Neuronal stem cell (in vitro differentiated cells): ENCODE data around the gene PITHD1.

Experiments
- DNase-seq: peaks from one replicate; pipeline ENCODE4 v3.0.0-alpha.2; 2013; ENCODE audit warnings: low spot score
- H2AFZ ChIP-seq: one replicate; pipeline ENCODE4 v1.6.1; 2013; ENCODE audit warnings: mild to moderate bottlenecking, low read length, inconsistent platforms
- H2AK5ac ChIP-seq: 2 replicates; pipeline ENCODE4 v1.6.1; 2013; ENCODE audit warnings: low read depth, mild to moderate bottlenecking, inconsistent platforms, low read length, moderate library complexity, mixed read lengths
- H2BK120ac ChIP-seq: 2 replicates; pipeline ENCODE4 v1.6.1; 2013; ENCODE audit warnings: low read depth, mild to moderate bottlenecking, inconsistent platforms, low read length, moderate library complexity, mixed read lengths
- H2BK12ac ChIP-seq: one replicate; pipeline ENCODE4 v1.6.1; 2013; ENCODE audit warnings: low read length, inconsistent platforms
- H2BK15ac ChIP-seq: 2 replicates; pipeline ENCODE4 v1.6.1; 2013; ENCODE audit warnings: mild to moderate bottlenecking, low read length, inconsistent platforms, mixed read lengths
- H2BK5ac ChIP-seq: one replicate; pipeline ENCODE4 v1.6.1; 2013; ENCODE audit warnings: inconsistent platforms, mild to moderate bottlenecking, low read length, moderate library complexity
- H3K14ac ChIP-seq: one replicate; pipeline ENCODE4 v1.6.1; 2013; ENCODE audit warnings: low read length, inconsistent platforms
- H3K18ac ChIP-seq: 2 replicates; pipeline ENCODE4 v1.6.1; 2013; ENCODE audit warnings: low read length, inconsistent platforms
- H3K23ac ChIP-seq: 2 replicates; pipeline ENCODE4 v1.6.1; 2013; ENCODE audit warnings: low read depth, mild to moderate bottlenecking, mixed read lengths, low read length, inconsistent platforms; ENCODE audit not compliant: poor library complexity
- H3K27ac ChIP-seq: replicated peaks from 3 replicates; pipeline ENCODE4 v1.5.1; 2013; ENCODE audit warnings: low read length, inconsistent platforms
- H3K27me3 ChIP-seq, 3 experiments: 2 replicates each; pipeline ENCODE4 v1.6.1; 2013; ENCODE audit warnings: low read length in 3 of 3, mild to moderate bottlenecking in 2 of 3, inconsistent platforms in 1 of 3, low read depth in 1 of 3, mixed read lengths in 1 of 3, moderate library complexity in 1 of 3; ENCODE audit not compliant: control insufficient read depth in 3 of 3, insufficient read depth in 3 of 3
- H3K36me3 ChIP-seq, 2 donors: replicated peaks in 1 of 2; 2 replicates each; pipeline ENCODE4 v1.6.1; 2013; ENCODE audit warnings: low read length in 2 of 2; ENCODE audit not compliant: control insufficient read depth in 2 of 2, insufficient read depth in 2 of 2
- H3K4ac ChIP-seq: 2 replicates; pipeline ENCODE4 v1.6.1; 2013; ENCODE audit warnings: inconsistent platforms, mild to moderate bottlenecking, low read length, moderate library complexity
- H3K4me1 ChIP-seq, 2 donors: 1 replicate in 1 of 2; 2 replicates in 1 of 2; pipeline ENCODE4 v1.6.1; 2013; ENCODE audit warnings: low read length in 2 of 2, low read depth in 1 of 2; ENCODE audit not compliant: control insufficient read depth in 2 of 2, insufficient read depth in 1 of 2
- H3K4me2 ChIP-seq: one replicate; pipeline ENCODE4 v1.6.1; 2013; ENCODE audit warnings: mild to moderate bottlenecking, low read length, inconsistent platforms; ENCODE audit not compliant: insufficient read depth, poor library complexity, severe bottlenecking
- H3K4me3 ChIP-seq, 2 donors: 2 replicates each; pipeline ENCODE4 v1.5.1; 2013; ENCODE audit warnings: low read length in 2 of 2, mild to moderate bottlenecking in 2 of 2, inconsistent platforms in 1 of 2, moderate library complexity in 1 of 2
- H3K79me1 ChIP-seq: one replicate; pipeline ENCODE4 v1.6.1; 2013; ENCODE audit warnings: low read depth, mild to moderate bottlenecking, inconsistent platforms, low read length, moderate library complexity
- H3K9ac ChIP-seq: one replicate; pipeline ENCODE4 v1.6.1; 2013; ENCODE audit warnings: mild to moderate bottlenecking, low read depth, low read length, inconsistent platforms; ENCODE audit not compliant: poor library complexity
- H3K9me3 ChIP-seq, 2 donors: replicated peaks in 1 of 2; 2 replicates each; pipeline versions ENCODE3 to v1.6.1; 2013; ENCODE audit warnings: low read length in 2 of 2, mild to moderate bottlenecking in 2 of 2, inconsistent platforms in 1 of 2, low read depth in 1 of 2, mixed read lengths in 1 of 2, moderate library complexity in 1 of 2; ENCODE audit not compliant: control insufficient read depth in 2 of 2, insufficient read depth in 1 of 2
- H4K8ac ChIP-seq: one replicate; pipeline ENCODE4 v1.6.1; 2013; ENCODE audit warnings: low read depth, mild to moderate bottlenecking, inconsistent platforms, low read length, moderate library complexity
- H4K91ac ChIP-seq: one replicate; pipeline ENCODE4 v1.6.1; 2013; ENCODE audit warnings: low read length, low read depth, mild to moderate bottlenecking, inconsistent platforms; ENCODE audit not compliant: poor library complexity
- WGBS, 2 donors: extraction: QIAGEN DNeasy Blood & Tissue Kit; methylation state at CpG; one replicate each; pipeline ENCODE4 v1.1.7; 2013; ENCODE audit warnings: missing lambda C conversion rate in 2 of 2, mixed read lengths in 1 of 2; ENCODE audit not compliant: insufficient read length in 2 of 2, insufficient replicate concordance in 1 of 2; ENCODE audit errors: extremely low coverage in 2 of 2; 5-methylcytosine and 5-hydroxymethylcytosine counted together

The PITHD1 gene

DNA sequence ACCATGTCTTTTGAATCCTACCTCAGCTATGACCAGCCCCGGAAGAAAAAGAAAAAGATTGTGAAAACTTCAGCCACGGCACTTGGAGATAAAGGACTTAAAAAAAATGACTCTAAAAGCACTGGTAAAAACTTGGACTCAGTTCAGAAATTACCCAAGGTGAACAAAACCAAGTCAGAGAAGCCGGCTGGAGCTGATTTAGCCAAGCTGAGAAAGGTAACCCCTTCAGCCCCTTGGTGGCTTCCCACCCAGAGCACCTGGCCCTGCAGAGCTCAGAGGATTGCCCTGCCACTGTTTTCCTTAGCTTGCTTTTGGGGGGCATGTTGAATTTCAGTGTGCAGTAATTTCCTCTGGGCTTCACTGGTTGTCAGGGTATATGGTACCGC is 26.4 kb upstream of the PITHD1 start:
- Histone ChIP-seq H3K36me3 (peaks cover 41 to 98% of the 10 kb centered on the region in 2 donors), H2BK15ac (no peak overlapping the region), H3K18ac (no peak overlapping the region), H4K8ac (no peak overlapping the region), H3K4me3 (no peak overlapping the region), H3K4me1 (no peaks in the 10 kb centered on the region), H3K4me2 (no peak overlapping the region), H3K4ac (no peak overlapping the region), H2AFZ (no peak overlapping the region), H4K91ac (no peak overlapping the region), H3K27me3 (no peaks in the 10 kb centered on the region), H3K9ac (no peak overlapping the region), H3K79me1 (no peaks in the 10 kb centered on the region), H3K9me3 (no peaks in the 10 kb centered on the region), H2BK120ac (no peak overlapping the region), H2BK12ac (no peak overlapping the region), H3K27ac (no peak overlapping the region), H3K14ac (no peak overlapping the region), H3K23ac (no peak overlapping the region), H2BK5ac (no peak overlapping the region), H2AK5ac (no peak overlapping the region)
- no peak for DNase-seq
- no CpG with 5 or more reads among the region's 4 CpGs for WGBS, 2 donors

DNA sequence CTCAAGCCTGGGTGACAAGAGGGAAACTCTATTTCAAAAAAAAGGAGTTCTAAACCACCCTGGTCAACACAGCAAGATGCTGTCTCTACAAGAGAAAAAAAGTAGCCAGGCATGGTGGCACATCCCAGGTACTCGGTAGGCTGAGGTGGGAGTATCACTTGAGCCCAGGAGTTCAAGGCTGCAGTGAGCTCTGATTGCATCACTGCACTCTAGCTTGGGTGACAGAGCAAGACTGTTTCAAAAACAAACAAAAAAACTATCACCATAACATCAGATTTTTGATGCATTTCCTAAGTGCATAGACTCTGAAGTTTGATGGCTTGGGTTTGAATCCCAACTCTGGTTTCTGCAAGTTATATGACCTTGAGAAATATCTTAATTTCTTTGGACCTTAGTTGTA is 25.3 kb upstream of the PITHD1 start:
- peaks cover 45 to 98% of the 10 kb centered on the region in 2 donors for H3K36me3 ChIP-seq
- H3K14ac ChIP-seq = no peak overlapping the region

DNA sequence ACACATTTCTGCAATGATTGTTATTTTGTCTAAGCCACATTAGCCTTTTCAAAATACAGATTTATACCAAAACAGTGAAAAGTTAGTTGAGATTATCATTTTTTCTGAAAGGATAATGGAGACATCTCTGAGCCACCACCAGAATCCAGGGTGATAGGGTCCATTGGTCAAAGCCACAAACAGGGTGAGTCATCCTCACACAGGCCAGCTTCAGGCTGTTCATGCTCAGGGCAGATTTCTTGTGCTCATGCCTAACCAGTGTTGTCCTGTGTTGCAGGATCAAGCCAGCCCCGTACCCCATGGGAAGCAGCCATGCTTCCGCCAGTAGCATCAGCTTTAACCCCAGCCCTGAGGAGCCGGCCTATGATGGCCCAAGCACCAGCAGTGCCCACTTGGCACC is 21.5 kb upstream of the PITHD1 start:
- Histone ChIP-seq H2AK5ac (no peak overlapping the region), H3K27ac (no peak overlapping the region), H4K8ac (no peak overlapping the region), H3K18ac (no peak overlapping the region), H3K36me3 (peaks cover 51 to 98% of the 10 kb centered on the region in 2 donors), H2BK12ac (no peak overlapping the region), H3K14ac (no peak overlapping the region), H3K79me1 (no peaks in the 10 kb centered on the region), H3K27me3 (no peaks in the 10 kb centered on the region), H3K9me3 (no peaks in the 10 kb centered on the region), H2BK15ac (no peak overlapping the region), H3K9ac (no peak overlapping the region), H2BK120ac (no peak overlapping the region), H2AFZ (no peak overlapping the region), H2BK5ac (no peak overlapping the region), H3K4ac (no peak overlapping the region), H4K91ac (no peak overlapping the region), H3K4me1 (peaks cover 0 to 10% of the 10 kb centered on the region in 2 donors), H3K4me2 (no peak overlapping the region), H3K23ac (no peak overlapping the region), H3K4me3 (peak overlapping the region in 1 of 2 donors; percentile 6)
- no CpG with 5 or more reads among the region's 3 CpGs for WGBS, 2 donors
- no peak for DNase-seq

More for the DNA sequence above, 25.3 kb upstream of the PITHD1 start:
- Histone ChIP-seq H2BK120ac (no peak overlapping the region), H3K23ac (no peak overlapping the region), H3K79me1 (no peaks in the 10 kb centered on the region), H2BK12ac (no peak overlapping the region), H3K4me3 (no peak overlapping the region), H3K4me2 (no peak overlapping the region), H2BK15ac (no peak overlapping the region), H4K91ac (no peak overlapping the region), H2BK5ac (no peak overlapping the region), H3K27ac (no peak overlapping the region), H3K4me1 (no peaks in the 10 kb centered on the region), H3K9ac (no peak overlapping the region), H3K9me3 (no peaks in the 10 kb centered on the region), H2AFZ (no peak overlapping the region), H3K4ac (no peak overlapping the region), H2AK5ac (no peak overlapping the region), H4K8ac (no peak overlapping the region), H3K27me3 (no peaks in the 10 kb centered on the region), H3K18ac (no peak overlapping the region)
- WGBS, 2 donors = no CpG with 5 or more reads among the region's 1 CpG
- DNase-seq = no peak

DNA sequence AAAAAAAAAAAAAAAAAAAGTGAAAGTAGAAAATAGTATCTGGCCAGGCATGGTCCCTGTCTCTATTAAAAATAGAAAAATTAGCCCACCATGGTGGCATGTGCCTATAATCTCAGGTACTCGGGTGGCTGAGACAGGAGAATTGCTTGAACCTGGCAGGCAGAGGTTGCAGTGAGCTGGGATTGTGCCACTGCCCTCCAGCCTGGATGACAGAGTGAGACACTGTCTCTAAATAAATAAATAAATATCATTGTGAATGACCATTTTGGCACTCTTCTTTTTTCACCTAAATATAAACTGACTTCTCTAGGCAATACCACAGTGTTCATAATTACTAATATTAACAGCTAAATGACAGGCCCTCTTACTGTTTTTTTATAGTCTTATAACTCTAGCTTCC is 20.4 kb upstream of the PITHD1 start:
- WGBS, 2 donors = no CpG with 5 or more reads among the region's 1 CpG
- H3K36me3 ChIP-seq = peaks cover 46 to 98% of the 10 kb centered on the region in 2 donors

More for the DNA sequence above, 20.4 kb upstream of the PITHD1 start:
- H3K4me1 ChIP-seq = peaks cover 0 to 10% of the 10 kb centered on the region in 2 donors
- H2BK5ac ChIP-seq = no peak overlapping the region
- H2AFZ ChIP-seq = no peak overlapping the region
- no peak overlapping the region for H4K8ac ChIP-seq
- no peak overlapping the region for H3K14ac ChIP-seq
- H3K79me1 ChIP-seq = no peaks in the 10 kb centered on the region
- no peak overlapping the region for H3K18ac ChIP-seq
- H2BK15ac ChIP-seq = no peak overlapping the region
- DNase-seq = no peak
- H2BK120ac ChIP-seq = no peak overlapping the region
- no peaks in the 10 kb centered on the region for H3K27me3 ChIP-seq
- H3K4me3 ChIP-seq = no peak overlapping the region
- H3K4me2 ChIP-seq = no peak overlapping the region
- no peak overlapping the region for H4K91ac ChIP-seq
- H3K23ac ChIP-seq = no peak overlapping the region
- no peak overlapping the region for H3K9ac ChIP-seq
- H2BK12ac ChIP-seq = no peak overlapping the region
- H2AK5ac ChIP-seq = no peak overlapping the region
- no peaks in the 10 kb centered on the region for H3K9me3 ChIP-seq
- no peak overlapping the region for H3K4ac ChIP-seq
- H3K27ac ChIP-seq = no peak overlapping the region
